ENCODE data around the gene ZNF766.

Gene ZNF766

DNA sequence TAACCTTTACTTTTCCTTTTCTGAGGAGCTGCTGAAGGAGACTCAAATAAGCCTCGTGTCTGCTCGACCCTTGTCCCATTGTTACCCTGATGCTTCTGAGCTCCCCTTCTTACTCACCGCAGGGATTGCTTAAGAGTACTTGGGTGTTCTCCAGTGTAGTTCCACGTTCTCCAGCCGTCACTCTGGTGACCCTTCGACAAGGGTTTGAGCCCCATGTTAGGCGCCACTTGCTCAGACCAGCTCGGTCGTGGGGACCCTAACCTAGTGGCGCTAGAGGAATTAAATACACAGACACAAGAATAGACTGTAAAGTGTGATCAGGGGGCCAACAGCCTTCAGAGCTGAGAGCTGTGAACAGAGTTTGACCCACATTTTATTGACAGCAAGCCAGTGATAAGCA lies 37.9 kb downstream of the ZNF766 start:
- Histone ChIP-seq H3K9me2 (replicated peaks; ENCODE audit: control insufficient read depth, low read length) (no peaks in the 10 kb centered on the region), H3K9me3 (ENCODE audit: control insufficient read depth, insufficient read depth, low read length) (peaks cover 48% of the 10 kb centered on the region), H3K36me3 (ENCODE audit: control insufficient read depth, low read length) (peaks cover 84% of the 10 kb centered on the region), H3K27ac (ENCODE audit: low read depth, low read length) (no peak overlapping the region), H3K4me2 (ENCODE audit: low read length) (no peak overlapping the region), H3F3A (ENCODE audit: control insufficient read depth, insufficient read depth) (no peaks in the 10 kb centered on the region), H3K79me2 (ENCODE audit: control insufficient read depth, low read length) (peaks cover 10% of the 10 kb centered on the region), H3K4me3 (ENCODE audit: low read length) (no peak overlapping the region), H3K27me3 (ENCODE audit: control insufficient read depth, low read length) (no peaks in the 10 kb centered on the region), H3K4me1 (ENCODE audit: control insufficient read depth, low read length) (no peaks in the 10 kb centered on the region), H4K20me1 (ENCODE audit: control insufficient read depth, insufficient read depth, low read depth, low read length) (no peaks in the 10 kb centered on the region)
- TF ChIP-seq, protein P1, sequence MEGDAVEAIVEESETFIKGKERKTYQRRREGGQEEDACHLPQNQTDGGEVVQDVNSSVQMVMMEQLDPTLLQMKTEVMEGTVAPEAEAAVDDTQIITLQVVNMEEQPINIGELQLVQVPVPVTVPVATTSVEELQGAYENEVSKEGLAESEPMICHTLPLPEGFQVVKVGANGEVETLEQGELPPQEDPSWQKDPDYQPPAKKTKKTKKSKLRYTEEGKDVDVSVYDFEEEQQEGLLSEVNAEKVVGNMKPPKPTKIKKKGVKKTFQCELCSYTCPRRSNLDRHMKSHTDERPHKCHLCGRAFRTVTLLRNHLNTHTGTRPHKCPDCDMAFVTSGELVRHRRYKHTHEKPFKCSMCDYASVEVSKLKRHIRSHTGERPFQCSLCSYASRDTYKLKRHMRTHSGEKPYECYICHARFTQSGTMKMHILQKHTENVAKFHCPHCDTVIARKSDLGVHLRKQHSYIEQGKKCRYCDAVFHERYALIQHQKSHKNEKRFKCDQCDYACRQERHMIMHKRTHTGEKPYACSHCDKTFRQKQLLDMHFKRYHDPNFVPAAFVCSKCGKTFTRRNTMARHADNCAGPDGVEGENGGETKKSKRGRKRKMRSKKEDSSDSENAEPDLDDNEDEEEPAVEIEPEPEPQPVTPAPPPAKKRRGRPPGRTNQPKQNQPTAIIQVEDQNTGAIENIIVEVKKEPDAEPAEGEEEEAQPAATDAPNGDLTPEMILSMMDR (IDR thresholded peaks at IDR 0.05; ENCODE audit: low read depth, low read length, poor library complexity, severe bottlenecking): no peak
- TF ChIP-seq EZH2phosphoT487 (IDR thresholded peaks at IDR 0.05; ENCODE audit: borderline replicate concordance, low read length): no peak

DNA sequence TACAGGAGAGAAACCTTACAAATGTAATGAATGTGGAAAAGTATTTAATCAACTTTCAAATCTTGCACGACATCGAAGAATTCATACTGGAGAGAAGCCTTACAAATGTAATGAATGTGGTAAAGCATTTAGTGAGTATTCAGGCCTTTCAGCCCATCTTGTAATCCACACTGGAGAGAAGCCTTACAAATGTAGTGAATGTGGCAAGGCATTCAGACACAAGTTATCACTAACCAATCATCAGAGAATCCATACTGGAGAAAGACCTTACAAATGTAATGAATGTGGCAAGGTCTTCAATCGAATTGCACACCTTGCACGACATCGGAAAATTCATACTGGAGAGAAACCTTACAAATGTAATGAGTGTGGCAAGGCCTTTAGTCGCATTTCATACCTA lies 53.0 kb downstream of the ZNF766 start:
- Histone ChIP-seq H3K36me3 (ENCODE audit: control insufficient read depth, low read length) (peaks cover 69% of the 10 kb centered on the region), H3K9me2 (replicated peaks; ENCODE audit: control insufficient read depth, low read length) (no peaks in the 10 kb centered on the region), H3K4me1 (ENCODE audit: control insufficient read depth, low read length) (no peaks in the 10 kb centered on the region), H3K79me2 (ENCODE audit: control insufficient read depth, low read length) (no peaks in the 10 kb centered on the region), H3K27ac (ENCODE audit: low read depth, low read length) (no peak overlapping the region), H4K20me1 (ENCODE audit: control insufficient read depth, insufficient read depth, low read depth, low read length) (no peaks in the 10 kb centered on the region), H3K27me3 (ENCODE audit: control insufficient read depth, low read length) (no peaks in the 10 kb centered on the region), H3K4me3 (ENCODE audit: low read length) (no peak overlapping the region), H3K4me2 (ENCODE audit: low read length) (no peak overlapping the region), H3K9me3 (ENCODE audit: control insufficient read depth, insufficient read depth, low read length) (peaks cover 69% of the 10 kb centered on the region), H3F3A (ENCODE audit: control insufficient read depth, insufficient read depth) (no peaks in the 10 kb centered on the region)
- TF ChIP-seq, protein P1 (IDR thresholded peaks at IDR 0.05; ENCODE audit: low read depth, low read length, poor library complexity, severe bottlenecking): no peak
- TF ChIP-seq EZH2phosphoT487 (IDR thresholded peaks at IDR 0.05; ENCODE audit: borderline replicate concordance, low read length): no peak

DNA sequence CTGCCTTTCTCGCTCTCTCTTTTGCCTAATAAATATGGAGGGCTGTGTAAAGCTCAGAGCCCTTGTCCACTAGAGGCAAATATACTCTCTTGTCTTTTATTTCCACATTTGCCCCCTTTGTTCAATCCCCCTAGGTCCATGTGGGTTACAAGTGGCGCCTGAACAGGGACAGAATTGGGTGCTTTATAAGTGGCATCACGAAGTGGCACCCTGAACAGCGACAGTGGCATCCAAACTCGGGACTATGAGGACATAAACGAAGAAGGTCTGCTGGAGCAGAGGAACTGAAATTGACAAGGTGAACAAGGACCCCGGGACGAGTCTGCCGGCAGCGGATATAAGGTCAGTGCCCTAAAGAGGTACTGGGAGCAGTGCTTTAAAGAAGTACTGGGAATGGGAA lies 62.4 kb downstream of the ZNF766 start:
- Histone ChIP-seq H3K4me1 (ENCODE audit: control insufficient read depth, low read length) (no peaks in the 10 kb centered on the region), H3K9me3 (ENCODE audit: control insufficient read depth, insufficient read depth, low read length) (peaks cover 19% of the 10 kb centered on the region; the same call in 1 of the 2 replicates), H3K27me3 (ENCODE audit: control insufficient read depth, low read length) (no peaks in the 10 kb centered on the region), H3F3A (ENCODE audit: control insufficient read depth, insufficient read depth) (no peaks in the 10 kb centered on the region), H3K79me2 (ENCODE audit: control insufficient read depth, low read length) (no peaks in the 10 kb centered on the region), H3K36me3 (ENCODE audit: control insufficient read depth, low read length) (no peaks in the 10 kb centered on the region), H3K4me3 (ENCODE audit: low read length) (no peak overlapping the region), H4K20me1 (ENCODE audit: control insufficient read depth, insufficient read depth, low read depth, low read length) (no peaks in the 10 kb centered on the region), H3K9me2 (replicated peaks; ENCODE audit: control insufficient read depth, low read length) (no peaks in the 10 kb centered on the region), H3K4me2 (ENCODE audit: low read length) (no peak overlapping the region), H3K27ac (ENCODE audit: low read depth, low read length) (no peak overlapping the region)
- TF ChIP-seq, protein P1 (IDR thresholded peaks at IDR 0.05; ENCODE audit: low read depth, low read length, poor library complexity, severe bottlenecking): no peak
- no peak for TF ChIP-seq EZH2phosphoT487 (IDR thresholded peaks at IDR 0.05; ENCODE audit: borderline replicate concordance, low read length)

DNA sequence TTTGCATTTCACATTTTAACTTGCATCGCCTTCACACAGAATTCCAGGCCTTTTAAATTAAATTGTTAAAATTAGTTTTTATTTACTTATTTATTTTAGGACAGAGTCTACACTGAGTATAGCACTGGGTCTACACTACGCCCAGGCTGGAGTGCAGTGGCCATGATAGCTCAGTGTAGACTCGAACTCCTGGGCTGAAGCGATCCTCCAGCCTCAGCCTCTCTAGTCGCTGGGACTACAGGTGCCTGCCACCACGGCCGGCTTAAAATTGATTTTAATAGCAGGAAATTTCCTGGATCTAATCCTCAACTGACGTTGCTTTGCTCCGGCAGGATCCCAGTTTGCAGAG lies 66.4 kb downstream of the ZNF766 start:
- no peaks in the 10 kb centered on the region for H3K9me2 ChIP-seq (replicated peaks; ENCODE audit: control insufficient read depth, low read length)
- H3K36me3 ChIP-seq (ENCODE audit: control insufficient read depth, low read length): no peaks in the 10 kb centered on the region
- H3K4me3 ChIP-seq (ENCODE audit: low read length): no peak overlapping the region
- H3K27me3 ChIP-seq (ENCODE audit: control insufficient read depth, low read length): no peaks in the 10 kb centered on the region
- H4K20me1 ChIP-seq (ENCODE audit: control insufficient read depth, insufficient read depth, low read depth, low read length): no peaks in the 10 kb centered on the region
- H3K4me2 ChIP-seq (ENCODE audit: low read length): no peak overlapping the region
- H3K9me3 ChIP-seq (ENCODE audit: control insufficient read depth, insufficient read depth, low read length): peaks cover 17% of the 10 kb centered on the region; the same call in 1 of the 2 replicates
- no peak overlapping the region for H3K27ac ChIP-seq (ENCODE audit: low read depth, low read length)
- no peaks in the 10 kb centered on the region for H3F3A ChIP-seq (ENCODE audit: control insufficient read depth, insufficient read depth)
- no peak for TF ChIP-seq EZH2phosphoT487 (IDR thresholded peaks at IDR 0.05; ENCODE audit: borderline replicate concordance, low read length)
- TF ChIP-seq, protein P1 (IDR thresholded peaks at IDR 0.05; ENCODE audit: low read depth, low read length, poor library complexity, severe bottlenecking): no peak
- no peaks in the 10 kb centered on the region for H3K79me2 ChIP-seq (ENCODE audit: control insufficient read depth, low read length)
- H3K4me1 ChIP-seq (ENCODE audit: control insufficient read depth, low read length): no peaks in the 10 kb centered on the region
